Esophagus muscularis mucosa (tissue), 4 donors: ENCODE results near the gene PLSCR3. TPM values are rescaled to one million over a fixed set of nuclear protein-coding genes. Genes with fewer than 3 reads are reported as not detected.

ENCODE experiments used
- DNase-seq: peaks from one replicate; pipeline ENCODE4 v3.0.0-alpha.2; 2017; ENCODE audit errors: extremely low spot score
- H3K27ac ChIP-seq, 4 donors: fragments of 200-600 bp; sonication (generic); replicated peaks in 1 of 4; 1 replicate in 3 of 4; 2 replicates in 1 of 4; pipeline ENCODE4 v1.5.1; 2016 to 2019; ENCODE audit warnings: mild to moderate bottlenecking in 1 of 4
- H3K27me3 ChIP-seq, 4 donors: fragments of 200-600 bp; sonication (generic); one replicate each; pipeline versions ENCODE4 v1.5.1 to v1.6.0; 2016 to 2019
- H3K36me3 ChIP-seq, 4 donors: fragments of 200-600 bp; sonication (generic); one replicate each; pipeline ENCODE4 v1.5.1; 2016 to 2019
- H3K4me1 ChIP-seq, 4 donors: fragments of 200-600 bp; sonication (generic); one replicate each; pipeline ENCODE4 v1.5.1; 2016 to 2019
- H3K4me3 ChIP-seq, 4 donors: fragments of 200-600 bp; sonication (generic); 1 replicate in 2 of 4; 2 replicates in 2 of 4; pipeline ENCODE4 v1.5.1; 2016 to 2019; ENCODE audit warnings: mild to moderate bottlenecking in 4 of 4, moderate library complexity in 1 of 4
- H3K9me3 ChIP-seq, 4 donors: fragments of 200-600 bp; sonication (generic); 1 replicate in 3 of 4; 2 replicates in 1 of 4; pipeline ENCODE4 v1.5.1; 2016 to 2019
- EP300 ChIP-seq: sonication (generic); formaldehyde crosslinking; IDR thresholded peaks from one replicate; pipeline ENCODE4 v1.6.1; 2017; ENCODE audit warnings: antibody characterized with exemption
- POLR2A ChIP-seq: fragments of 450-650 bp; IDR thresholded peaks from one replicate; pipeline ENCODE4 v1.6.1; 2017; ENCODE audit warnings: antibody characterized with exemption, moderate library complexity, mild to moderate bottlenecking, low read depth
- POLR2AphosphoS5 ChIP-seq, 2 donors: sonication (generic); formaldehyde crosslinking; IDR thresholded peaks; one replicate each; pipeline ENCODE4 v1.6.1; 2017; ENCODE audit warnings: antibody characterized with exemption in 2 of 2
- WGBS: methylation state at CpG from one replicate; pipeline ENCODE4 v1.1.5; 2018; 5-methylcytosine and 5-hydroxymethylcytosine counted together
- intact Hi-C: fragments of 100-400 bp; cut with DNase I; formaldehyde crosslinking; loops from one replicate; pipeline ENCODE4 v1.15.1; 2023
- total RNA-seq, 4 donors: library from RNA; depleted of rRNA; stranded (reverse); fragments of >200 nt; gene quantifications; one replicate each; pipeline versions ENCODE4 v1.1.0 to v1.2.1, GENCODE V29; 2016
- TF ChIP-seq, protein P1 (sequence below), 3 experiments: fragments of 200-600 bp in 2 of 3; fragments of 450-650 bp in 1 of 3; sonication (generic) in 2 of 3; IDR thresholded peaks; one replicate each; pipeline ENCODE4 v1.5.1; 2017 to 2019; ENCODE audit warnings: antibody characterized with exemption in 3 of 3, mild to moderate bottlenecking in 2 of 3, moderate library complexity in 1 of 3

The PLSCR3 gene
- total RNA-seq, 4 donors from 2014 or later, result 17.7 to 39.9 (median 24.3) TPM

DNA sequence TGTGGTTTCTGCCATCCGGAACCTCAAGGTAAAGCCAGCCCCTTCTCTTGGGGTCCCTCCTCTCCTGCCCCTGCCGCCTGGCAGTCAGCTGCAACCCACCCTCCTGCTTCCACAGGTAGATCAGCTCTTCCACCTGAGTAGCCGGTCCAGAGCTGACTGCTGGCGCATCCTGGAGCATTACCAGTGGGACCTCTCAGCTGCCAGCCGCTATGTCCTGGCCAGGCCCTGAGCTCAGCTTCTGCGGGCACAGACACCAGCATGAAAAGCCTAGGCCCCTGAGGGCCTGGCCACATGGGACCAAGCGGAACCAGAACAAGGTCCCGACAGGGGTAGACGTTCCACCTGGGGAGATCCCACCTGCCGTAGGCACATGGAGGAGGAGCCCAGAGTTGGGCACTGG, 5.5 kb downstream of the PLSCR3 start:
- no peak overlapping the region for H3K4me3 ChIP-seq
- H3K27ac ChIP-seq, result no peak overlapping the region
- H3K36me3 ChIP-seq, result peaks cover 16 to 69% (median 51%) of the 10 kb centered on the region in 4 donors
- TF ChIP-seq POLR2AphosphoS5 (IDR thresholded peaks at IDR 0.05) (no peak), EP300 (no peak), POLR2A (no peak)
- TF ChIP-seq, protein P1, sequence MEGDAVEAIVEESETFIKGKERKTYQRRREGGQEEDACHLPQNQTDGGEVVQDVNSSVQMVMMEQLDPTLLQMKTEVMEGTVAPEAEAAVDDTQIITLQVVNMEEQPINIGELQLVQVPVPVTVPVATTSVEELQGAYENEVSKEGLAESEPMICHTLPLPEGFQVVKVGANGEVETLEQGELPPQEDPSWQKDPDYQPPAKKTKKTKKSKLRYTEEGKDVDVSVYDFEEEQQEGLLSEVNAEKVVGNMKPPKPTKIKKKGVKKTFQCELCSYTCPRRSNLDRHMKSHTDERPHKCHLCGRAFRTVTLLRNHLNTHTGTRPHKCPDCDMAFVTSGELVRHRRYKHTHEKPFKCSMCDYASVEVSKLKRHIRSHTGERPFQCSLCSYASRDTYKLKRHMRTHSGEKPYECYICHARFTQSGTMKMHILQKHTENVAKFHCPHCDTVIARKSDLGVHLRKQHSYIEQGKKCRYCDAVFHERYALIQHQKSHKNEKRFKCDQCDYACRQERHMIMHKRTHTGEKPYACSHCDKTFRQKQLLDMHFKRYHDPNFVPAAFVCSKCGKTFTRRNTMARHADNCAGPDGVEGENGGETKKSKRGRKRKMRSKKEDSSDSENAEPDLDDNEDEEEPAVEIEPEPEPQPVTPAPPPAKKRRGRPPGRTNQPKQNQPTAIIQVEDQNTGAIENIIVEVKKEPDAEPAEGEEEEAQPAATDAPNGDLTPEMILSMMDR (IDR thresholded peaks at IDR 0.05), result no peak
- H3K9me3 ChIP-seq, result no peaks in the 10 kb centered on the region
- H3K4me1 ChIP-seq, result peaks cover 15 to 27% (median 21%) of the 10 kb centered on the region in 4 donors
- H3K27me3 ChIP-seq, result no peaks in the 10 kb centered on the region
- intact Hi-C loops, result no loop called here
- DNase-seq, result no peak
- 94% methylated on average over 10 of the region's 10 CpGs for WGBS

DNA sequence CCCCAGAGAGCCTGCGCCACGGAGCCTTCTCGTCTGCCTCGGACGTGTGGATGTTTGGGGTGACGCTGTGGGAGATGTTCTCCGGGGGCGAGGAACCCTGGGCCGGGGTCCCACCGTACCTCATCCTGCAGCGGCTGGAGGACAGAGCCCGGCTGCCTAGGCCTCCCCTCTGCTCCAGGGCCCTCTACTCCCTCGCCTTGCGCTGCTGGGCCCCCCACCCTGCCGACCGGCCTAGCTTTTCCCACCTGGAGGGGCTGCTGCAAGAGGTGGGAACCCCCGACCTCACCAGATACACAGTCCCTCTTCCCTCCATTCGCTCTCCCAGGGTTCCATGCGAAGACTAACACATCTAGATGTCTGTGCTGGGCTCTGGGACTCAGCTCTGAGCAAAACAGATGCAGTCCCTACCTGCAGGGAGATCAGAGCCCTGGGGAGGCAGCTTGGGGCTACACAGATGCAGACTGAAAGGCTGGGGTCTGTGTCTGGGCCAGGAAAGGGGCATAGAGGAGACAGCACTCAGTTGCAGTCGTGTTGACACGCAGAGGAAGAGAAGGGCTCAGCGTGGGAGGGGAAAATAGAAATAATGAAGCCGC, 9.7 kb downstream of the PLSCR3 start:
- DNase-seq, result peak; percentile 64
- Histone ChIP-seq H3K4me1 (peaks cover 18 to 47% (median 40%) of the 10 kb centered on the region in 4 donors), H3K36me3 (peaks cover 11 to 36% (median 28%) of the 10 kb centered on the region in 4 donors), H3K27me3 (no peaks in the 10 kb centered on the region), H3K4me3 (peak overlapping the region; percentile 44 to 59 (median 49)), H3K9me3 (no peaks in the 10 kb centered on the region), H3K27ac (peak overlapping the region; percentile 59 to 72 (median 66))
- no peak for TF ChIP-seq POLR2AphosphoS5 (IDR thresholded peaks at IDR 0.05)
- TF ChIP-seq, protein P1 (IDR thresholded peaks at IDR 0.05), result no peak
- TF ChIP-seq EP300, result no peak
- TF ChIP-seq POLR2A, result no peak
- intact Hi-C loops, result no loop called here
- WGBS, result 70% methylated on average over 10 of the region's 23 CpGs

DNA sequence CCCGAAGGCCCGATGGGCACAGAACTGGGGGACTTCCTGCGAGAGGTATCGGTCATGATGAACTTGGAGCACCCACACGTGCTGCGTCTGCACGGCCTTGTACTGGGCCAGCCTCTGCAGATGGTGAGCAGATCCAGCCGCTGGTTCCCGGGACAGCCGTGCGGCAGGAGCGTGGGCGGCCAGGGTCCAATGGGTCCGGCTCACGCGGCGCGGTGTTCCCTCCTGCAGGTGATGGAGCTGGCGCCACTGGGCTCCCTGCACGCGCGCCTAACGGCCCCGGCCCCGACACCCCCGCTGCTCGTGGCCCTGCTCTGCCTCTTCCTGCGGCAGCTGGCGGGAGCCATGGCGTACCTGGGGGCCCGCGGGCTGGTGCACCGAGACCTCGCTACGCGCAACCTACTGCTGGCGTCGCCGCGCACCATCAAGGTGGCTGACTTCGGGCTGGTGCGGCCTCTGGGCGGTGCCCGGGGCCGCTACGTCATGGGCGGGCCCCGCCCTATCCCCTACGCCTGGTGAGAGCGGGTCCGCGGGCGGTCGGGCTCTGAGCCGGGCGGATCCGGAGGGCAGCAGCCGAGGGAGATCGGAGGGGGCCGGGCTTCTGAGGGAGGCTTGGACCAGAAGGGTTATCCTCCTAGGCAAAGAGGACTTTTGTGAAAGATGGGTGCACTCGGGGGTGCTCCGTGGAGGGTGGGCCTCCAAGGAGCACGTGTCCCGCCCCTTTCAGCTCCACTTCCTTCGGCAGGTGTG, 10.4 kb downstream of the PLSCR3 start:
- DNase-seq, result peak; percentile 89
- Histone ChIP-seq H3K4me1 (peaks cover 18 to 47% (median 40%) of the 10 kb centered on the region in 4 donors), H3K9me3 (no peaks in the 10 kb centered on the region), H3K4me3 (peak overlapping the region; percentile 44 to 59 (median 49)), H3K27ac (peak overlapping the region; percentile 59 to 72 (median 66)), H3K36me3 (peaks cover 6 to 29% (median 21%) of the 10 kb centered on the region in 4 donors), H3K27me3 (no peaks in the 10 kb centered on the region)
- TF ChIP-seq POLR2AphosphoS5 (IDR thresholded peaks at IDR 0.05), result no peak
- TF ChIP-seq, protein P1 (IDR thresholded peaks at IDR 0.05), result no peak
- TF ChIP-seq EP300, result no peak
- TF ChIP-seq POLR2A, result no peak
- intact Hi-C loops, result no loop called here
- WGBS, result 2% methylated on average over 23 of the region's 65 CpGs

DNA sequence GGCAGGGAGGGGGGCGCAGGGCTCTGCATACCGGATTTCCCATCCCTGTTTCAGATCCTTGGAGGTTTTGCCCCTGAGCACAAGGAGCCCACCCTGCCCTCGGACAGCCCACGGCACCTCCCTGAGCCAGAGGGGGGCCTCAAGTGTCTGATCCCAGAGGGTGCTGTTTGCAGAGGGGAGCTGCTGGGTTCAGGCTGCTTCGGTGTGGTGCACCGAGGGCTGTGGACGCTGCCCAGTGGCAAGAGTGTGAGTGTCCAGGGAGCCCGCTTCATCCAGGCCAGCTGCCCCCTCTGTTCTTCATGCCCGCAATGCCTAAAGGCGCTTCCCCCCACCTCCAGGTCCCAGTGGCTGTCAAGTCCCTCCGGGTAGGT, 11.0 kb downstream of the PLSCR3 start:
- no peak for TF ChIP-seq POLR2AphosphoS5 (IDR thresholded peaks at IDR 0.05)
- TF ChIP-seq EP300, result no peak
- TF ChIP-seq POLR2A, result no peak
- TF ChIP-seq, protein P1 (IDR thresholded peaks at IDR 0.05), result no peak
- peak overlapping the region in 2 of 4 donors; percentile 59 to 64 for H3K27ac ChIP-seq
- no peaks in the 10 kb centered on the region for H3K27me3 ChIP-seq
- peaks cover 0 to 24% (median 15%) of the 10 kb centered on the region in 4 donors for H3K36me3 ChIP-seq
- DNase-seq, result no peak
- WGBS, result no CpG with 5 or more reads among the region's 11 CpGs
- H3K4me1 ChIP-seq, result peaks cover 18 to 47% (median 40%) of the 10 kb centered on the region in 4 donors
- H3K9me3 ChIP-seq, result no peaks in the 10 kb centered on the region
- H3K4me3 ChIP-seq, result peak overlapping the region; percentile 44 to 59 (median 49)
- intact Hi-C loops, result no loop called here
